Tibial nerve (tissue), 4 donors: ENCODE measurements around the gene TBCD. TPM values are rescaled to one million over a fixed set of nuclear protein-coding genes. Genes with fewer than 3 reads are reported as not detected.
"Not testable (repeated sequence)": the region's sequence is repeated elsewhere in the genome, so short reads cannot be mapped to it uniquely, and the experiment has no call there.

Experiments used
- DNase-seq, 2 donors: peaks; one replicate each; pipeline ENCODE4 v3.0.0-alpha.2; 2019; ENCODE audit warnings: low spot score in 2 of 2
- H3K27ac ChIP-seq, 4 donors: fragments of 200-600 bp; sonication (generic) in 3 of 4; one replicate each; pipeline ENCODE4 v1.5.1; 2017 to 2019; ENCODE audit warnings: mild to moderate bottlenecking in 1 of 4
- H3K27me3 ChIP-seq, 2 donors: fragments of 200-600 bp; sonication (generic) in 1 of 2; one replicate each; pipeline versions ENCODE4 v1.5.1 to v1.6.0; 2017 to 2019
- H3K36me3 ChIP-seq, 3 donors: fragments of 200-600 bp; sonication (generic); one replicate each; pipeline ENCODE4 v1.5.1; 2018 to 2019
- H3K4me1 ChIP-seq, 4 donors: fragments of 200-600 bp; sonication (generic) in 3 of 4; one replicate each; pipeline ENCODE4 v1.5.1; 2017 to 2019
- H3K4me3 ChIP-seq, 4 donors: fragments of 200-600 bp; sonication (generic) in 3 of 4; one replicate each; pipeline ENCODE4 v1.5.1; 2017 to 2019; ENCODE audit warnings: mild to moderate bottlenecking in 1 of 4, moderate library complexity in 1 of 4
- H3K9me3 ChIP-seq, 4 donors: fragments of 200-600 bp; sonication (generic) in 3 of 4; one replicate each; pipeline ENCODE4 v1.5.1; 2017 to 2019
- CTCF ChIP-seq, 5 experiments: fragments of 200-600 bp in 3 of 5; fragments of 450-650 bp in 2 of 5; sonication (generic) in 3 of 5; IDR thresholded peaks; one replicate each; pipeline ENCODE4 v1.5.1; 2016 to 2019; ENCODE audit warnings: antibody characterized with exemption in 5 of 5, mild to moderate bottlenecking in 3 of 5, moderate library complexity in 2 of 5
- EP300 ChIP-seq, 2 donors: sonication (generic); formaldehyde crosslinking; IDR thresholded peaks; one replicate each; pipeline ENCODE4 v1.6.1; 2017; ENCODE audit warnings: antibody characterized with exemption in 2 of 2, mild to moderate bottlenecking in 1 of 2
- POLR2A ChIP-seq, 2 donors: fragments of 450-650 bp; IDR thresholded peaks; one replicate each; pipeline ENCODE4 v1.6.1; 2017; ENCODE audit warnings: antibody characterized with exemption in 2 of 2, mild to moderate bottlenecking in 2 of 2, moderate library complexity in 2 of 2
- WGBS, 2 donors: methylation state at CpG; one replicate each; pipeline ENCODE4 v1.1.5; 2018; 5-methylcytosine and 5-hydroxymethylcytosine counted together
- total RNA-seq, 4 donors: library from RNA; depleted of rRNA; stranded (reverse); fragments of >200 nt; gene quantifications; one replicate each; pipeline ENCODE4 v1.1.0, GENCODE V29; 2016

Gene TBCD
- total RNA-seq, 4 donors from 2014 or later = 42.6 to 115 (median 87.9) TPM

- Histone ChIP-seq H3K27ac (no peak overlapping the region), H3K4me1 (no peaks in the 10 kb centered on the region), H3K9me3 (peaks cover 0 to 71% (median 11%) of the 10 kb centered on the region in 4 donors), H3K27me3 (no peaks in the 10 kb centered on the region), H3K36me3 (peaks cover 0 to 53% (median 0%) of the 10 kb centered on the region in 3 donors), H3K4me3 (no peak overlapping the region)
- WGBS, 2 donors = 93 to 98% methylated on average over 10 of the region's 10 CpGs
- DNase-seq = no peak
- TF ChIP-seq POLR2A (IDR thresholded peaks at IDR 0.05) (no peak), EP300 (IDR thresholded peaks at IDR 0.05) (no peak), CTCF (IDR thresholded peaks at IDR 0.05) (no peak)
These were observed 198.1 kb downstream of the TBCD start for GRCh38 chr17:82949984-82950383.

- TF ChIP-seq CTCF (IDR thresholded peaks at IDR 0.05) (no peak), EP300 (IDR thresholded peaks at IDR 0.05) (no peak), POLR2A (IDR thresholded peaks at IDR 0.05) (no peak)
- peaks cover 0 to 71% (median 8%) of the 10 kb centered on the region in 4 donors for H3K9me3 ChIP-seq
- no peaks in the 10 kb centered on the region for H3K27me3 ChIP-seq
- DNase-seq = no peak
- no peak overlapping the region for H3K27ac ChIP-seq
- H3K36me3 ChIP-seq = peaks cover 0 to 46% (median 0%) of the 10 kb centered on the region in 3 donors
- 92 to 96% methylated on average over 18 of the region's 18 CpGs for WGBS, 2 donors
- no peaks in the 10 kb centered on the region for H3K4me1 ChIP-seq
- H3K4me3 ChIP-seq = no peak overlapping the region
These were observed 198.7 kb downstream of the TBCD start for GRCh38 chr17:82950525-82951102.

DNA sequence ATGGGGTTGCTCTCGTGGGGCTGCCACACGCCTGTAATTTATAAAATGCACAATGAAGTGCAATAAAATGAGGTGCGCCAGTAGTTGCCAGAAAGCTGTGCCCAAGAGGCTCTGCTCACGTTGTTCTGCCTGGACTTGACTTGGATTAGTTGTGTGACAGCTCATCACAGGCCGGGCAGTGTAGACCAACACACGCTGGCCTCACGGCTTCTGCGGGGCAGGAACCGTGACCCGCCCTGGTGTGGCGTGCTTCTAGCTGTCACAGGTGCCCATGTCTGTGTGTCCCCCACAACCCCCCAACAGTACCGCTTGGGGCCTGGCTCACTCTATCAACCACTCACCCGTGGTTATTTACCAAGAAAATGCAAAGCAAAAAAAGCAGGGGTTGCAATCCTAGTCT lies 200.2 kb downstream of the TBCD start:
- TF ChIP-seq POLR2A (IDR thresholded peaks at IDR 0.05) (no peak), CTCF (IDR thresholded peaks at IDR 0.05) (no peak), EP300 (IDR thresholded peaks at IDR 0.05) (no peak)
- DNase-seq = no peak
- Histone ChIP-seq H3K27ac (no peak overlapping the region), H3K27me3 (no peaks in the 10 kb centered on the region), H3K4me3 (no peak overlapping the region), H3K4me1 (no peaks in the 10 kb centered on the region), H3K9me3 (peaks cover 0 to 70% (median 2%) of the 10 kb centered on the region in 4 donors), H3K36me3 (peaks cover 0 to 47% (median 0%) of the 10 kb centered on the region in 3 donors)
- WGBS, 2 donors = 96 to 99% methylated on average over 13 of the region's 13 CpGs

DNA sequence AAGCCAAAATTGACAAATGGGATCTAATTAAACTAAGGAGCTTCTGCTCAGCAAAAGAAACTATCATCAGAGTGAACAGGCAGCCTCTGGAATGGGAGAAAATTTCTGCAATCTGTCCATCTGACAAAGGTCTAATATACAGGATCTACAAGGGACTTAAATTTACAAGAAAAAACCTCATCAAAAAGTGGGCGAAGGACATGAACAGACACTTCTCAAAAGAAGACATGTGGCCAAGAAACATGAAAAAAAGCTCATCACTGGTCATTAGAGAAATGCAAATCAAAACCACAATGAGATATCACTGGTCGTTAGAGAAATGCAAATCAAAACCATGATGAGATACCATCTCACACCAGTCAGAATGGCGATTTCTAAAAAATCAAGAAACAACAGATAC lies 203.2 kb downstream of the TBCD start:
- peaks cover 0 to 43% (median 0%) of the 10 kb centered on the region in 3 donors for H3K36me3 ChIP-seq
- not testable (repeated sequence) for H3K4me1 ChIP-seq, DNase-seq, H3K4me3 ChIP-seq, H3K27me3 ChIP-seq, H3K27ac ChIP-seq
- H3K9me3 ChIP-seq = peaks cover 0 to 51% (median 2%) of the 10 kb centered on the region in 4 donors
- 89 to 93% methylated on average over 3 of the region's 3 CpGs for WGBS, 2 donors

DNA sequence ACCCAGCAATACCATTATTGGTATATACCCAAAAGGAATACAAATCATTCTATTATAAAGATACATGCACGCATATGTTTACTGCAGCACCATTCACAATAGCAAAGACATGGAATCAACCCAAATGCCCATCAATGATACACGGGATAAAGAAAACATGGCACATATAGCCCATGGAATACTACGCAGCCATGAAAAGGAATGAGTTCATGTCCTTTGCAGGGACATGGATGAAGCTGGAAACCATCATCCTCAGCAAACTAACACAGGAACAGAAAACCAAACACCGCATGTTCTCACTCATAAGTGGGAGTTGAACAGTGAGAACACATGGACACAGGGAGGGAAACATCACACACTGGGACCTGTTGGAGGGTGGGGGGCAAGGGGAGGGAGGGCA lies 203.8 kb downstream of the TBCD start:
- not testable (repeated sequence) for DNase-seq, H3K4me1 ChIP-seq, H3K4me3 ChIP-seq, H3K27ac ChIP-seq, H3K27me3 ChIP-seq
- 92 to 95% methylated on average over 4 of the region's 4 CpGs for WGBS, 2 donors
- H3K9me3 ChIP-seq = peaks cover 0 to 51% (median 2%) of the 10 kb centered on the region in 4 donors
- H3K36me3 ChIP-seq = peaks cover 0 to 40% (median 0%) of the 10 kb centered on the region in 3 donors

DNA sequence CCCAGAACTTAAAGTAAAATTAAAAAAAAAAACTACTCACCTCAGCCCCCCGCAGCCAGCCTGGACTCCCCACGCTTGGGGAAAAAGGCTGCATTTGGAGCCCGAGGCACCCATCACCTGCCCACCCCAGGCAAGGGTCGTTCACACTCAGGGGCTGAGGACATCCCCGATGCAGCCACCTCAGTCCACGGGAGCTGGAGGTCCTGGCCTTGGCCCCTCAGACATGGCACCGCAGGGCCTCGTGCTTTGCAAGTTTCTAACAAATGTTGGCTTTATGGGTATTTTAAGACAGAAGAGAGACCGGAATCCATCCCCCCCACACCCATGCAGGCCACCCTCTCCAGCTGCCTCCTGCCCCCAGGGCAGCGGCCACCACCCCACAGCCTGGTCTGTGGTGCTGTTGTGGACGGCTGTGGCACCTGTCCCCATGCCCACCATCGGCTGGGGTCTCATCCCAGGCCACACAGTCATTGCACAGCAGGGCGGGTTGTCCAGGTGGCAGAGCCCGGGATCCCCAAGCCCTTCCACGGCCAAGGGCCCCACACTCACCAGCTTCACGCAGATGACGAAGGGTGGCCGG lies 204.4 kb downstream of the TBCD start:
- Histone ChIP-seq H3K27me3 (no peaks in the 10 kb centered on the region), H3K4me3 (no peak overlapping the region), H3K36me3 (peaks cover 0 to 37% (median 0%) of the 10 kb centered on the region in 3 donors), H3K9me3 (peaks cover 0 to 51% (median 2%) of the 10 kb centered on the region in 4 donors), H3K27ac (no peak overlapping the region), H3K4me1 (no peaks in the 10 kb centered on the region)
- WGBS, 2 donors = 96% methylated on average over 11 to 18 of the region's 18 CpGs
- no peak for DNase-seq
- TF ChIP-seq EP300 (IDR thresholded peaks at IDR 0.05) = no peak
